Mesendoderm (in vitro differentiated cells): Measurements from ENCODE around the gene LYRM4.

Experiments
- DNase-seq: peaks from one replicate; pipeline ENCODE4 v3.0.0; 2013
- H2AK5ac ChIP-seq: 2 replicates; pipeline ENCODE4 v1.6.1; 2013; ENCODE audit warnings: low read length, inconsistent platforms
- H2BK120ac ChIP-seq: 2 replicates; pipeline ENCODE4 v1.6.1; 2013; ENCODE audit warnings: low read depth, mild to moderate bottlenecking, low read length, moderate library complexity, mixed read lengths
- H2BK15ac ChIP-seq: replicated peaks from 2 replicates; pipeline ENCODE4 v1.6.1; 2013; ENCODE audit warnings: low read depth, mild to moderate bottlenecking, moderate library complexity
- H2BK5ac ChIP-seq: 2 replicates; pipeline ENCODE4 v1.6.1; 2013; ENCODE audit warnings: low read length, inconsistent platforms
- H3K18ac ChIP-seq: 2 replicates; pipeline ENCODE4 v1.6.1; 2013; ENCODE audit warnings: mild to moderate bottlenecking, low read length, mixed read lengths
- H3K23ac ChIP-seq: one replicate; pipeline ENCODE4 v1.6.1; 2013; ENCODE audit warnings: low read length
- H3K27ac ChIP-seq: 2 replicates; pipeline ENCODE4 v1.5.1; 2013; ENCODE audit warnings: low read depth, mild to moderate bottlenecking, inconsistent platforms, low read length, moderate library complexity
- H3K27me3 ChIP-seq: 2 replicates; pipeline ENCODE4 v1.6.1; 2013; ENCODE audit warnings: low read length, control low read depth, mild to moderate bottlenecking, inconsistent platforms; ENCODE audit not compliant: insufficient read depth, poor library complexity
- H3K36me3 ChIP-seq: 2 replicates; pipeline ENCODE4 v1.6.1; 2013; ENCODE audit warnings: low read length, inconsistent platforms; ENCODE audit not compliant: control insufficient read depth, insufficient read depth
- H3K4ac ChIP-seq: one replicate; pipeline ENCODE4 v1.6.1; 2013; ENCODE audit warnings: low read depth, mild to moderate bottlenecking, low read length, moderate library complexity
- H3K4me1 ChIP-seq: 2 replicates; pipeline ENCODE4 v1.6.1; 2013; ENCODE audit warnings: low read depth, low read length, inconsistent platforms; ENCODE audit not compliant: control insufficient read depth
- H3K4me2 ChIP-seq: 2 replicates; pipeline ENCODE4 v1.6.1; 2013; ENCODE audit warnings: low read length
- H3K4me3 ChIP-seq: 2 replicates; pipeline ENCODE4 v1.5.1; 2013; ENCODE audit warnings: mild to moderate bottlenecking, low read length
- H3K56ac ChIP-seq: one replicate; pipeline ENCODE4 v1.6.1; 2013; ENCODE audit warnings: low read length
- H3K79me1 ChIP-seq: 2 replicates; pipeline ENCODE4 v1.6.1; 2013; ENCODE audit warnings: low read length, inconsistent platforms
- H3K79me2 ChIP-seq: 2 replicates; pipeline ENCODE4 v1.6.1; 2013; ENCODE audit warnings: mild to moderate bottlenecking, low read length; ENCODE audit not compliant: control insufficient read depth, insufficient read depth
- H3K9ac ChIP-seq: 2 replicates; pipeline ENCODE4 v1.6.1; 2013; ENCODE audit warnings: low read length, inconsistent platforms
- H4K5ac ChIP-seq: one replicate; pipeline ENCODE4 v1.6.1; 2013; ENCODE audit warnings: low read length
- H4K8ac ChIP-seq: one replicate; pipeline ENCODE4 v1.6.1; 2013; ENCODE audit warnings: low read depth, mild to moderate bottlenecking, control low read depth, low read length, moderate library complexity
- WGBS: extraction: QIAGEN DNeasy Blood & Tissue Kit; methylation state at CpG from one replicate; pipeline ENCODE4 v1.1.7; 2013; ENCODE audit warnings: low lambda C conversion rate, missing lambda C conversion rate; ENCODE audit not compliant: insufficient coverage; ENCODE audit errors: extremely low coverage; 5-methylcytosine and 5-hydroxymethylcytosine counted together

Gene LYRM4

GRCh38 chr6:5238336-5238735 is 22.4 kb downstream of the LYRM4 start:
- no peak overlapping the region for H3K4me3 ChIP-seq
- no peak overlapping the region for H3K9ac ChIP-seq
- no peak overlapping the region for H2BK15ac ChIP-seq
- H3K4me2 ChIP-seq: no peak overlapping the region
- WGBS: no CpG with 5 or more reads among the region's 1 CpG
- H2AK5ac ChIP-seq: no peak overlapping the region
- no peak overlapping the region for H4K8ac ChIP-seq
- H3K79me2 ChIP-seq: peaks cover 2% of the 10 kb centered on the region
- H3K27me3 ChIP-seq: no peaks in the 10 kb centered on the region
- peaks cover 10% of the 10 kb centered on the region for H3K79me1 ChIP-seq
- H2BK5ac ChIP-seq: no peak overlapping the region
- no peak overlapping the region for H3K18ac ChIP-seq
- H3K27ac ChIP-seq: no peak overlapping the region
- H3K23ac ChIP-seq: no peak overlapping the region
- no peak overlapping the region for H3K56ac ChIP-seq
- DNase-seq: no peak
- H3K4me1 ChIP-seq: no peaks in the 10 kb centered on the region
- no peak overlapping the region for H4K5ac ChIP-seq
- no peak overlapping the region for H2BK120ac ChIP-seq
- H3K4ac ChIP-seq: no peak overlapping the region
- no peaks in the 10 kb centered on the region for H3K36me3 ChIP-seq

- Histone ChIP-seq H2BK5ac (no peak overlapping the region), H3K56ac (no peak overlapping the region), H3K18ac (no peak overlapping the region), H3K4ac (no peak overlapping the region), H2BK15ac (no peak overlapping the region), H3K4me3 (no peak overlapping the region), H2BK120ac (no peak overlapping the region), H4K5ac (no peak overlapping the region), H3K27me3 (no peaks in the 10 kb centered on the region), H3K79me2 (no peaks in the 10 kb centered on the region), H3K4me2 (no peak overlapping the region), H3K27ac (no peak overlapping the region), H3K23ac (no peak overlapping the region), H4K8ac (no peak overlapping the region), H3K36me3 (no peaks in the 10 kb centered on the region), H3K9ac (no peak overlapping the region), H3K79me1 (peaks cover 8% of the 10 kb centered on the region), H2AK5ac (no peak overlapping the region), H3K4me1 (no peaks in the 10 kb centered on the region)
- no peak for DNase-seq
- no CpG with 5 or more reads among the region's 4 CpGs for WGBS
Measured at GRCh38 chr6:5237805-5238204, 22.9 kb downstream of the LYRM4 start.

GRCh38 chr6:5235830-5236229 is 24.9 kb downstream of the LYRM4 start:
- WGBS: no CpG with 5 or more reads among the region's 2 CpGs
- no peak overlapping the region for H2BK15ac ChIP-seq
- no peak overlapping the region for H3K9ac ChIP-seq
- H3K4me1 ChIP-seq: no peaks in the 10 kb centered on the region
- H2AK5ac ChIP-seq: no peak overlapping the region
- H3K56ac ChIP-seq: no peak overlapping the region
- no peak overlapping the region for H4K5ac ChIP-seq
- H3K4me2 ChIP-seq: no peak overlapping the region
- no peaks in the 10 kb centered on the region for H3K79me2 ChIP-seq
- no peak overlapping the region for H3K23ac ChIP-seq
- H2BK5ac ChIP-seq: no peak overlapping the region
- no peaks in the 10 kb centered on the region for H3K27me3 ChIP-seq
- no peak overlapping the region for H2BK120ac ChIP-seq
- no peak overlapping the region for H4K8ac ChIP-seq
- no peaks in the 10 kb centered on the region for H3K36me3 ChIP-seq
- H3K27ac ChIP-seq: no peak overlapping the region
- no peak overlapping the region for H3K4me3 ChIP-seq
- no peak overlapping the region for H3K18ac ChIP-seq
- DNase-seq: no peak
- peaks cover 10% of the 10 kb centered on the region for H3K79me1 ChIP-seq
- no peak overlapping the region for H3K4ac ChIP-seq

GRCh38 chr6:5234874-5235273 is 25.9 kb downstream of the LYRM4 start:
- peaks cover 9% of the 10 kb centered on the region for H3K79me1 ChIP-seq
- H3K27ac ChIP-seq: no peak overlapping the region
- H3K4ac ChIP-seq: no peak overlapping the region
- no peak overlapping the region for H2BK15ac ChIP-seq
- H3K27me3 ChIP-seq: no peaks in the 10 kb centered on the region
- no peak overlapping the region for H4K8ac ChIP-seq
- H3K56ac ChIP-seq: no peak overlapping the region
- WGBS: no CpG with 5 or more reads among the region's 6 CpGs
- no peak overlapping the region for H3K18ac ChIP-seq
- no peak for DNase-seq
- no peak overlapping the region for H2AK5ac ChIP-seq
- no peak overlapping the region for H3K9ac ChIP-seq
- H2BK5ac ChIP-seq: no peak overlapping the region
- H3K79me2 ChIP-seq: no peaks in the 10 kb centered on the region
- no peak overlapping the region for H4K5ac ChIP-seq
- H3K4me1 ChIP-seq: no peaks in the 10 kb centered on the region
- H3K4me3 ChIP-seq: no peak overlapping the region
- H2BK120ac ChIP-seq: no peak overlapping the region
- H3K23ac ChIP-seq: no peak overlapping the region
- H3K36me3 ChIP-seq: no peaks in the 10 kb centered on the region
- no peak overlapping the region for H3K4me2 ChIP-seq

- H3K4me1 ChIP-seq: no peaks in the 10 kb centered on the region
- no peak overlapping the region for H3K23ac ChIP-seq
- H3K79me1 ChIP-seq: peaks cover 4% of the 10 kb centered on the region
- no peak overlapping the region for H4K8ac ChIP-seq
- H3K4ac ChIP-seq: no peak overlapping the region
- no peaks in the 10 kb centered on the region for H3K79me2 ChIP-seq
- no peak overlapping the region for H4K5ac ChIP-seq
- no peak overlapping the region for H2BK15ac ChIP-seq
- H3K27ac ChIP-seq: no peak overlapping the region
- H3K18ac ChIP-seq: no peak overlapping the region
- no peak overlapping the region for H3K4me3 ChIP-seq
- no peaks in the 10 kb centered on the region for H3K36me3 ChIP-seq
- peak; percentile 13 for DNase-seq
- H2BK120ac ChIP-seq: no peak overlapping the region
- no CpG with 5 or more reads among the region's 2 CpGs for WGBS
- H3K4me2 ChIP-seq: no peak overlapping the region
- H2AK5ac ChIP-seq: no peak overlapping the region
- H3K27me3 ChIP-seq: no peaks in the 10 kb centered on the region
- H3K56ac ChIP-seq: no peak overlapping the region
- H3K9ac ChIP-seq: no peak overlapping the region
- H2BK5ac ChIP-seq: no peak overlapping the region
Measured at GRCh38 chr6:5231289-5231688, 29.5 kb downstream of the LYRM4 start.

- H3K27me3 ChIP-seq: no peaks in the 10 kb centered on the region
- H3K36me3 ChIP-seq: no peaks in the 10 kb centered on the region
- H2BK120ac ChIP-seq: no peak overlapping the region
- no peak for DNase-seq
- peaks cover 4% of the 10 kb centered on the region for H3K79me1 ChIP-seq
- no peak overlapping the region for H3K56ac ChIP-seq
- H3K4ac ChIP-seq: no peak overlapping the region
- H3K18ac ChIP-seq: no peak overlapping the region
- H3K9ac ChIP-seq: no peak overlapping the region
- H4K5ac ChIP-seq: no peak overlapping the region
- H3K23ac ChIP-seq: no peak overlapping the region
- no peak overlapping the region for H2BK5ac ChIP-seq
- no peak overlapping the region for H2BK15ac ChIP-seq
- no CpG with 5 or more reads among the region's 4 CpGs for WGBS
- no peak overlapping the region for H3K27ac ChIP-seq
- no peak overlapping the region for H3K4me2 ChIP-seq
- H3K79me2 ChIP-seq: no peaks in the 10 kb centered on the region
- no peak overlapping the region for H4K8ac ChIP-seq
- H3K4me3 ChIP-seq: no peak overlapping the region
- H2AK5ac ChIP-seq: no peak overlapping the region
- H3K4me1 ChIP-seq: no peaks in the 10 kb centered on the region
Measured at GRCh38 chr6:5230081-5230480, 30.7 kb downstream of the LYRM4 start.
